Natural killer cell (primary cell): ENCODE data around the gene TNNC2. TPM values are rescaled to one million over a fixed set of nuclear protein-coding genes. Genes with fewer than 3 reads are reported as not detected.

ENCODE experiments used
- ATAC-seq, 3 donors: fragments of 150-1000 bp in 2 of 3; fragments of 200-7000 bp in 1 of 3; cut with Tn5 transposase; 1 replicate in 1 of 3; 2 replicates in 2 of 3; pipeline ENCODE4 v1.10.0; 2021; ENCODE audit warnings: mild to moderate bottlenecking in 2 of 3, moderate library complexity in 2 of 3
- DNase-seq, 2 donors: peaks; one replicate each; pipeline versions ENCODE4 v3.0.0 to v3.0.0-alpha.2; 2013 to 2021; ENCODE audit warnings: mixed read lengths in 1 of 2
- H3K27ac ChIP-seq: one replicate; pipeline ENCODE4 v1.5.1; 2013; ENCODE audit warnings: mild to moderate bottlenecking, low read length
- H3K27me3 ChIP-seq: one replicate; pipeline ENCODE4 v1.6.1; 2013; ENCODE audit warnings: low read length; ENCODE audit not compliant: control insufficient read depth, insufficient read depth
- H3K36me3 ChIP-seq: one replicate; pipeline ENCODE4 v1.6.1; 2013; ENCODE audit warnings: low read length; ENCODE audit not compliant: control insufficient read depth, insufficient read depth
- H3K4me1 ChIP-seq: one replicate; pipeline ENCODE4 v1.6.1; 2013; ENCODE audit warnings: low read length; ENCODE audit not compliant: control insufficient read depth, insufficient read depth
- H3K4me3 ChIP-seq: one replicate; pipeline ENCODE4 v1.5.1; 2013; ENCODE audit warnings: low read length
- H3K9me3 ChIP-seq: one replicate; pipeline ENCODE4 v1.6.1; 2013; ENCODE audit warnings: low read length; ENCODE audit not compliant: control insufficient read depth, insufficient read depth
- H3K27ac Mint-ChIP-seq, 2 donors: one replicate each; pipeline ENCODE4 v1.8.0; 2022; ENCODE audit warnings: mild to moderate bottlenecking in 2 of 2, mixed read lengths in 2 of 2, moderate library complexity in 1 of 2
- H3K27me3 Mint-ChIP-seq, 2 donors: one replicate each; pipeline ENCODE4 v1.8.0; 2022; ENCODE audit warnings: low read depth in 2 of 2, mixed read lengths in 2 of 2
- H3K36me3 Mint-ChIP-seq: one replicate; pipeline ENCODE4 v1.8.0; 2022; ENCODE audit warnings: mixed read lengths
- H3K4me1 Mint-ChIP-seq, 2 donors: one replicate each; pipeline ENCODE4 v1.8.0; 2022; ENCODE audit warnings: mixed read lengths in 2 of 2
- H3K4me3 Mint-ChIP-seq: one replicate; pipeline ENCODE4 v1.8.0; 2022; ENCODE audit warnings: mild to moderate bottlenecking, moderate library complexity, mixed read lengths
- H3K9me3 Mint-ChIP-seq, 2 donors: one replicate each; pipeline ENCODE4 v1.8.0; 2022; ENCODE audit warnings: mixed read lengths in 2 of 2
- CTCF ChIP-seq: fragments of 200-600 bp; IDR thresholded peaks from one replicate; pipeline ENCODE4 v1.8.0; 2022; ENCODE audit warnings: antibody characterized with exemption
- WGBS: methylation state at CpG from one replicate; pipeline ENCODE4 v1.1.7; 2013; ENCODE audit warnings: missing lambda C conversion rate; ENCODE audit not compliant: insufficient coverage; 5-methylcytosine and 5-hydroxymethylcytosine counted together
- intact Hi-C: fragments of 100-400 bp; cut with micrococcal nuclease; formaldehyde crosslinking; loops from one replicate; pipeline ENCODE4 v1.14.2; 2022
- total RNA-seq, 4 donors: library from RNA; stranded (reverse); fragments of 120-200 nt in 1 of 4; gene quantifications; one replicate each; pipeline versions ENCODE4 v1.2.3 to v1.2.4, GENCODE V29; 2013 to 2022

Gene TNNC2
- total RNA-seq, 3 donors from 2014 or later (not counting 1 experiment from before 2014, with no cell fraction given), result 0.93 to 1.5 TPM; not detected in 1

DNA sequence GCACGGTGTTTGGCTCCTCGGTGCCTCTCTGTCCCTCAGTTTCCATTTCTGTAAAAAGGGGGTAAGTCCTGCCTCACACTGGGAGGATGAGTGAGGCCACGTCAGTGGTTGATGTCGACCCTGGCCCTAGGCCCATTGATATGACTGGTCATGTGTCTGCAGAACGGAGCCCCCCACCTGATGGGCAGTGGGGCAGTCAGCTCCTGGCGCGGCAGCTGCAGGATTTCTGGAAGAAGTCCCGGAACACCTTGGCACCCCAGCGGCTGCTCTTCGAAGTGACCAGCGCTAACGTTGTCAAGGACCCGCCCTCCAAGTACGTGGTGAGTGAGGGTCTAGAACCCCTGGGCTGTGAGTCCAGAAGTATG is 7.7 kb upstream of the TNNC2 start:
- intact Hi-C loops, result no loop called here
- peaks cover 20% of the 10 kb centered on the region for H3K4me1 ChIP-seq
- H3K4me3 ChIP-seq, result no peak overlapping the region
- no peaks in the 10 kb centered on the region for H3K36me3 ChIP-seq
- H3K27ac Mint-ChIP-seq, result no peak overlapping the region
- TF ChIP-seq CTCF, result no peak
- H3K4me1 Mint-ChIP-seq, result peaks cover 7 to 12% of the 10 kb centered on the region in 2 donors
- H3K9me3 ChIP-seq, result no peaks in the 10 kb centered on the region
- H3K4me3 Mint-ChIP-seq, result peak overlapping the region; percentile 74
- no peak overlapping the region for H3K27ac ChIP-seq
- 95% methylated on average over 14 of the region's 14 CpGs for WGBS
- peaks cover 0 to 5% of the 10 kb centered on the region in 2 donors for H3K27me3 Mint-ChIP-seq
- H3K27me3 ChIP-seq, result no peaks in the 10 kb centered on the region
- ATAC-seq, result no peak
- no peaks in the 10 kb centered on the region for H3K9me3 Mint-ChIP-seq
- no peaks in the 10 kb centered on the region for H3K36me3 Mint-ChIP-seq
- DNase-seq, result no peak

- H3K9me3 Mint-ChIP-seq, result no peaks in the 10 kb centered on the region
- H3K27me3 Mint-ChIP-seq, result peaks cover 0 to 5% of the 10 kb centered on the region in 2 donors
- DNase-seq (peak; percentile 25 to 60), ATAC-seq (peak; percentile 61 to 77 (median 72))
- Histone ChIP-seq H3K36me3 (no peaks in the 10 kb centered on the region), H3K4me1 (peaks cover 20% of the 10 kb centered on the region), H3K4me3 (peak overlapping the region; percentile 53), H3K27me3 (no peaks in the 10 kb centered on the region), H3K27ac (no peak overlapping the region), H3K9me3 (no peaks in the 10 kb centered on the region)
- H3K4me3 Mint-ChIP-seq, result peak overlapping the region; percentile 96
- H3K27ac Mint-ChIP-seq, result peak overlapping the region in 1 of 2 donors; percentile 53
- H3K4me1 Mint-ChIP-seq, result peaks cover 7 to 12% of the 10 kb centered on the region in 2 donors
- intact Hi-C loops, result no loop called here
- no peak for TF ChIP-seq CTCF
- no peaks in the 10 kb centered on the region for H3K36me3 Mint-ChIP-seq
- 11% methylated on average over 71 of the region's 71 CpGs for WGBS
Observed at GRCh38 chr20:45833883-45834796, 7.0 kb upstream of the TNNC2 start.

DNA sequence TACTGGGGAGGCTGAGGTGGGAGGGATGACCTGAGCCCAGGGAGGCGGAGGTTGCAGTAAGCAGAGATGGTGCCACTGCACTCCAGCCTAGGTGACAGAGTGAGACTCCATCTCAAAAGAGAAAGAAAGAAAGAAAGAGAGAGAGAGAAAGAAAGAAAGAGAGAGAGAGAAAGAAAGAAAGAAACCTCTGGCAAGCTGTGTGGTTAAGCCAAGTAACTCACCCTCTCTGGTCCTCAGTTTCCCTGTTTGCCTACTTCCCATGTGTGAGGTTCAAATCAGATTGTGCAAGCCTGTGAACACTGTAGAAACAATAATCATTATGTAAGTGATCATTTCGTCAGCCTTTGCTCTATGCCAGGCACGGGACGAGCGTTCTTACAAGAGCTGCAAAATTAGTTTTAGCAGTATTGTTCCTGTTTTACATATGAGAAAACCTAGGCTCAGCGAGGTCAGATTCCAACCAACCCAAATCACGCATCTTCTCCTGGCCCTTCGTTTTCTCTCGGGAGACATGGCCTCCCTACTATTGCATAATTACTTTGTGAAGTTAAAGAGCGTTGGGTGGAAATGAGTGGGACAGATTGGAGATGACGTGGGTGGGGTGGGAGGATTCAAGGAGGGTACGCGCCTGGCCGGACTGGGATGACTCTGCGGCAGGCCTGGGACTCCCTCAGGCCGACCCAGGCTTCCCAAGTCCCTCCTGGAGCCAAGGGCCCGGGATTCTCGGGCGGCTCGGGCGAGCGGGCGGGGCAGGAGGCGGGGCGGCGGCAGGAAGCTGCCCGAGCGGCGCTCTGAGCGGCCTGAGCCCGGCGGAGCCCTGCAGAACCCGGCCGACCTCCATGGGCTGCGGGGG is 6.1 kb upstream of the TNNC2 start, which contains the start of gene SNX21:
Gene SNX21, plus strand, starts transcription at position 770 of the 853 bp plus-strand sequence. CDS start 121 bp downstream, outside the sequence.
- intact Hi-C loops, result no loop called here
- Mint-ChIP-seq H3K4me1 (peaks cover 7 to 12% of the 10 kb centered on the region in 2 donors), H3K27ac (peak within 1 kb of the TSS; percentile 22 to 53), H3K36me3 (no peaks in the 10 kb centered on the region), H3K27me3 (peaks cover 0 to 5% of the 10 kb centered on the region in 2 donors), H3K9me3 (no peaks in the 10 kb centered on the region), H3K4me3 (peak within 1 kb of the TSS; percentile 96)
- DNase-seq (peak; percentile 31 to 44), ATAC-seq (peak; percentile 71 to 78 (median 75))
- 7% methylated on average over 35 of the region's 35 CpGs for WGBS
- Histone ChIP-seq H3K4me3 (peak within 1 kb of the TSS; percentile 53), H3K9me3 (no peaks in the 10 kb centered on the region), H3K36me3 (no peaks in the 10 kb centered on the region), H3K4me1 (peaks cover 20% of the 10 kb centered on the region), H3K27ac (no peak within 1 kb of the TSS), H3K27me3 (no peaks in the 10 kb centered on the region)
- no peak for TF ChIP-seq CTCF
